Spleen (tissue), 11 donors: Measurements from ENCODE around the gene SPACA7. TPM values are rescaled to one million over a fixed set of nuclear protein-coding genes. Genes with fewer than 3 reads are reported as not detected.

Experiments used
- DNase-seq: peaks from one replicate; pipeline ENCODE4 v3.0.0-alpha.2; 2020
- H3K27ac ChIP-seq, 8 donors: fragments of 200-600 bp; sonication (generic) in 7 of 8; 1 replicate in 4 of 8; 2 replicates in 4 of 8; pipeline versions ENCODE4 v1.5.0 to v1.8.0; 2016 to 2021; ENCODE audit warnings: inconsistent platforms in 4 of 8, mild to moderate bottlenecking in 4 of 8, moderate library complexity in 1 of 8
- H3K27me3 ChIP-seq, 7 donors: fragments of 200-600 bp; sonication (generic) in 6 of 7; replicated peaks in 1 of 7; 1 replicate in 4 of 7; 2 replicates in 3 of 7; pipeline versions ENCODE4 v1.5.0 to v1.8.0; 2016 to 2021; ENCODE audit warnings: inconsistent platforms in 3 of 7, mild to moderate bottlenecking in 1 of 7
- H3K36me3 ChIP-seq, 6 donors: fragments of 200-600 bp; sonication (generic) in 5 of 6; 1 replicate in 4 of 6; 2 replicates in 2 of 6; pipeline versions ENCODE4 v1.5.0 to v1.8.0; 2016 to 2021; ENCODE audit warnings: inconsistent platforms in 2 of 6
- H3K4me1 ChIP-seq, 6 donors: fragments of 200-600 bp; sonication (generic) in 5 of 6; 1 replicate in 3 of 6; 2 replicates in 3 of 6; pipeline versions ENCODE4 v1.5.0 to v1.8.0; 2016 to 2021; ENCODE audit warnings: inconsistent platforms in 3 of 6
- H3K4me3 ChIP-seq, 8 donors: fragments of 200-600 bp; sonication (generic) in 7 of 8; 1 replicate in 4 of 8; 2 replicates in 4 of 8; pipeline versions ENCODE4 v1.5.0 to v1.8.0; 2016 to 2021; ENCODE audit warnings: inconsistent platforms in 4 of 8, mild to moderate bottlenecking in 4 of 8, moderate library complexity in 2 of 8
- H3K9me3 ChIP-seq, 8 donors: fragments of 200-600 bp; sonication (generic) in 7 of 8; 1 replicate in 4 of 8; 2 replicates in 4 of 8; pipeline versions ENCODE4 v1.5.0 to v1.8.0; 2016 to 2021; ENCODE audit warnings: inconsistent platforms in 4 of 8
- POLR2A ChIP-seq, 3 donors: fragments of 450-650 bp; IDR thresholded peaks; one replicate each; pipeline ENCODE4 v1.5.1; 2017; ENCODE audit warnings: antibody characterized with exemption in 3 of 3, mild to moderate bottlenecking in 1 of 3
- POLR2AphosphoS5 ChIP-seq, 3 donors: sonication (generic); formaldehyde crosslinking; IDR thresholded peaks; one replicate each; pipeline ENCODE4 v1.5.1; 2017; ENCODE audit warnings: antibody characterized with exemption in 3 of 3
- WGBS, 5 donors: extraction: QIAGEN DNeasy Blood & Tissue Kit in 3 of 5; methylation state at CpG; one replicate each; pipeline versions ENCODE4 v1.1.5 to v1.1.7; 2013 to 2018; 5-methylcytosine and 5-hydroxymethylcytosine counted together
- intact Hi-C: fragments of 100-400 bp; cut with DNase I; formaldehyde crosslinking; loops from one replicate; pipeline ENCODE4 v1.15.0; 2023; ENCODE audit warnings: low total_unique reads
- polyA plus RNA-seq, 3 donors: library from polyadenylated mRNA; stranded (reverse); fragments of 200-250 nt; gene quantifications; one replicate each; pipeline ENCODE4 v1.2.1, GENCODE V29; 2013
- total RNA-seq, 7 donors: library from RNA; depleted of rRNA in 3 of 7; stranded (reverse); fragments of >200 nt in 3 of 7; fragmentation: NEBNext Ultra II Directional in 4 of 7; extraction: Animal tissue kit (Norgen Biotek cat#: 25700) in 4 of 7; gene quantifications; one replicate each; pipeline versions ENCODE4 v1.1.0 to v1.2.1, GENCODE V29; 2016 to 2021
- TF ChIP-seq, protein P1 (sequence below), 11 experiments: fragments of 200-600 bp in 7 of 11; fragments of 450-650 bp in 4 of 11; sonication (generic) in 4 of 11; IDR thresholded peaks in 8 of 11; conservative IDR thresholded peaks in 3 of 11; 1 replicate in 7 of 11; 2 replicates in 4 of 11; pipeline versions ENCODE4 v1.4.0 to v1.8.0; 2016 to 2021; ENCODE audit warnings: antibody characterized with exemption in 11 of 11, inconsistent platforms in 4 of 11, mild to moderate bottlenecking in 1 of 11
- donor health status: healthy with polysubstance abuse.
- donor health status: DM: no; HTN: no; CAD: no; lungs with moderate emphysema.
- donor health status: DM: no; HTN: no; CAD: no.
- donor health status: Bipolar disorder and iron deficiency.
- donor health status: healthy.
- donor health status: DM: no; HTN: no; CAD: no.
- donor health status: DM: yes; HTN: yes; CAD: no.

Gene SPACA7
- total and polyA plus RNA-seq, 10 donors, result not detected

DNA sequence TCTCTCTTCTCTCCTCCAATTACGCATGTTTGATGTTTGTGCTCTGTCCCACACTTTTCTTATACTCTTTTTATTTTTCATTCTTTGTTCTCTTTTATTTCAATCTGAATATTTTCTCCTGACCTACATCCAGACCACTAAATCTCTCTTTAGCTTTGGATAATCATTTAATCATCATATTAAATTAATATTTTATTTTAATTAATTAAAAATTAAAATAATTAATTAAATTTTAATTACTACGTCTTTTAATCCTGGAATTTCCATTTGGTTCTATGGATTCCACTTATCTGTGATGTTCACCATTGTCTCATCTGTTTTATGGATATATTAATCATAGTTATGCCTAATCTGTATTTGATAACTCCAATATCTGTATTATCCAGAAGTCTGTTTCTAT is 62.4 kb downstream of the SPACA7 start:
- TF ChIP-seq, protein P1, sequence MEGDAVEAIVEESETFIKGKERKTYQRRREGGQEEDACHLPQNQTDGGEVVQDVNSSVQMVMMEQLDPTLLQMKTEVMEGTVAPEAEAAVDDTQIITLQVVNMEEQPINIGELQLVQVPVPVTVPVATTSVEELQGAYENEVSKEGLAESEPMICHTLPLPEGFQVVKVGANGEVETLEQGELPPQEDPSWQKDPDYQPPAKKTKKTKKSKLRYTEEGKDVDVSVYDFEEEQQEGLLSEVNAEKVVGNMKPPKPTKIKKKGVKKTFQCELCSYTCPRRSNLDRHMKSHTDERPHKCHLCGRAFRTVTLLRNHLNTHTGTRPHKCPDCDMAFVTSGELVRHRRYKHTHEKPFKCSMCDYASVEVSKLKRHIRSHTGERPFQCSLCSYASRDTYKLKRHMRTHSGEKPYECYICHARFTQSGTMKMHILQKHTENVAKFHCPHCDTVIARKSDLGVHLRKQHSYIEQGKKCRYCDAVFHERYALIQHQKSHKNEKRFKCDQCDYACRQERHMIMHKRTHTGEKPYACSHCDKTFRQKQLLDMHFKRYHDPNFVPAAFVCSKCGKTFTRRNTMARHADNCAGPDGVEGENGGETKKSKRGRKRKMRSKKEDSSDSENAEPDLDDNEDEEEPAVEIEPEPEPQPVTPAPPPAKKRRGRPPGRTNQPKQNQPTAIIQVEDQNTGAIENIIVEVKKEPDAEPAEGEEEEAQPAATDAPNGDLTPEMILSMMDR (IDR thresholded peaks at IDR 0.05 in 8 of 11, conservative IDR thresholded peaks at IDR 0.05 in 3 of 11), result no peak
- TF ChIP-seq POLR2A (IDR thresholded peaks at IDR 0.05) (no peak), POLR2AphosphoS5 (IDR thresholded peaks at IDR 0.05) (no peak)
- H3K4me1 ChIP-seq, result peaks cover 0 to 2% (median under 1%) of the 10 kb centered on the region in 6 donors
- H3K36me3 ChIP-seq, result no peaks in the 10 kb centered on the region
- WGBS, 5 donors, result 40 to 89% (median 84%) methylated on average over 2 of the region's 2 CpGs
- H3K27ac ChIP-seq, result no peak overlapping the region
- intact Hi-C loops, result no loop called here
- H3K4me3 ChIP-seq, result no peak overlapping the region
- peaks cover 0 to 20% (median 14%) of the 10 kb centered on the region in 8 donors for H3K9me3 ChIP-seq
- H3K27me3 ChIP-seq, result peaks cover 0 to 44% (median 6%) of the 10 kb centered on the region in 7 donors
- DNase-seq, result no peak

DNA sequence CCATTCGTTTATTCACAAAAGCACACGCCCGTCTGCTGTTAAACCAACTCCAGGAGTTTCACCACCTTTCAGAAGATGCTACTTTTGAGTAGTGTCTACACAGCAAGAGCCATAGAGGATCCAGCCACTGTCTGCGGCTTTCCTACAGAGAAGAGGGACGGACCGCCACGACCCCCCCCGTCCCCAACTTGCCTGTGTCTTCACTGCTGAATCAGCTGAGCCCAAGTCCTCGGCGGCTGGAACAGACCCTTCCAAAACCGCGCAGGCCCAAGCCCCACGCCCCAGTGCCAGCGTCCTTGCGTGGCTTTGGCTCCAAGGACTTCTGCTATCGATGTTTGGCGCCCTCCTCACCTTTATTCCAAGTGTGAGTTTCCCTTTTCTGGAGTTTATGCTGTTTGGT is 65.1 kb downstream of the SPACA7 start:
- peaks cover 0 to 8% (median 2%) of the 10 kb centered on the region in 6 donors for H3K4me1 ChIP-seq
- DNase-seq, result peak; percentile 51
- H3K9me3 ChIP-seq, result peaks cover 0 to 20% (median 14%) of the 10 kb centered on the region in 8 donors
- intact Hi-C loops, result loop anchor here (5.0 kb wide), 1 partner anchor 964 kb away; no protein-coding TSS in a partner anchor
- no peak overlapping the region for H3K27ac ChIP-seq
- no peaks in the 10 kb centered on the region for H3K36me3 ChIP-seq
- peaks cover 0 to 66% (median 18%) of the 10 kb centered on the region in 7 donors for H3K27me3 ChIP-seq
- 80 to 89% (median 88%) methylated on average over 17 of the region's 17 CpGs for WGBS, 5 donors
- TF ChIP-seq, protein P1 (IDR thresholded peaks at IDR 0.05 in 8 of 11, conservative IDR thresholded peaks at IDR 0.05 in 3 of 11), result no peak
- TF ChIP-seq POLR2A (IDR thresholded peaks at IDR 0.05), result no peak
- no peak for TF ChIP-seq POLR2AphosphoS5 (IDR thresholded peaks at IDR 0.05)
- no peak overlapping the region for H3K4me3 ChIP-seq

DNA sequence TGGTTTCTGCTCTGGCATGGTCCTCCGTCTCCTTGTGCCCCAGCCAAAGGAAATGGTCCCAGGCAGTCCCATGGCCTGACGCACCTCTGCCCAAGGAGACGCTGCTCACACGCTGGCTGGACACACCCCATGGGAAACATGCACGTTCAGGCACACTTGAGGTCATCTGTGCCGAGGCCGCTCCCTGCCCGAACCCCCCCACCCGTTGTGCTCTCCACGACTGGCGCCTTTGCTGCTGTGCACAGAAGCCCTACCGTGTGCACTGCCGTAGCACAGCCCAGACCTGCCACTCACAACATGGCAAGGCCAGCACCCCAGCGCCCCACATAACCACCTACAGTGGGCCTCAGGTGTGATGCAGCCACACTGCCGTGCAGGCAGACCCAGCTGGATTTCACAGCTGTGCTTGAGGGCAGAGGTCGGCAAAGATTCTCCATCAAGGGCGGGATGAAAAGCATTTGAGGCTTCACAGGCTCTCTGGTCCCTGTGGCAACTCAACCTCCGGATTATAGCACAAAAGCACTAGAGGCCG is 65.7 kb downstream of the SPACA7 start:
- H3K36me3 ChIP-seq, result no peaks in the 10 kb centered on the region
- TF ChIP-seq, protein P1 (IDR thresholded peaks at IDR 0.05 in 8 of 11, conservative IDR thresholded peaks at IDR 0.05 in 3 of 11), result no peak
- TF ChIP-seq POLR2A (IDR thresholded peaks at IDR 0.05), result no peak
- no peak for TF ChIP-seq POLR2AphosphoS5 (IDR thresholded peaks at IDR 0.05)
- WGBS, 5 donors, result 76 to 96% (median 80%) methylated on average over 15 to 19 of the region's 19 CpGs
- peaks cover 0 to 72% (median 18%) of the 10 kb centered on the region in 7 donors for H3K27me3 ChIP-seq
- peaks cover 0 to 20% (median 14%) of the 10 kb centered on the region in 8 donors for H3K9me3 ChIP-seq
- no peak overlapping the region for H3K27ac ChIP-seq
- intact Hi-C loops, result loop anchor here (5.0 kb wide), 1 partner anchor 965 kb away; no protein-coding TSS in a partner anchor
- peak; percentile 66 for DNase-seq
- H3K4me3 ChIP-seq, result no peak overlapping the region
- H3K4me1 ChIP-seq, result peaks cover 0 to 8% (median 2%) of the 10 kb centered on the region in 6 donors

DNA sequence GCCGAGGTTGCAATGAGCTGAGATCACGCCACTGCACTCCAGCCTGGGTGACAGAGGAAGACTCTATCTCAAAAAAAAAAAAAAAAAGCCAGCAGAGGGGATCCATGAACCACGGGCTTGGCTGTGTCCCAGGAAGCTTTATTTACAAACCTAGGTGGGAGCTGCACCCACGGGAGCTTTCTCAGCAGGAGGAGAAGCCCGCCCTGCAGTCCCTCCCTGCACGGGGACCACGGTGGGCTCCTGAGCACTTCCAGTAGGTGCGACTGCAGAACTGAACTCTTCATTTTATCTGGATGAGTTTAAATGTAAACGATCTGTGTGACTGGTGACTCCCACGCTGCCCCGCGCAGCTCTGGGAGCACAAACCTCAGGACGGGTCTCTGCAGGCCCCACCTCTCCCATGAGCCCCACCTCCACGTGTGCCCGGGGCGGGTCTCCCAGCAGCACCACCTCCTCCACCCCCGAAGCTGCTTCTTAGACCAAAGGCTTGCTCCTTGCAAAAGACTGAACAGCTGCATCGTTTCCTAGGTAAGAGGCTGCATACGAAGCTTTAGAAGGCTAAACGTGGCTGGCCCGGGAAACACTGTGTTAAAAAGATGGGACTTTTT is 66.4 kb downstream of the SPACA7 start:
- Histone ChIP-seq H3K36me3 (no peaks in the 10 kb centered on the region), H3K27ac (no peak overlapping the region), H3K4me1 (peaks cover 0 to 8% (median 2%) of the 10 kb centered on the region in 6 donors), H3K27me3 (peaks cover 0 to 77% (median 18%) of the 10 kb centered on the region in 7 donors), H3K9me3 (peaks cover 0 to 19% (median 14%) of the 10 kb centered on the region in 8 donors), H3K4me3 (no peak overlapping the region)
- intact Hi-C loops, result loop anchor here (5.0 kb wide), 1 partner anchor 965 kb away; no protein-coding TSS in a partner anchor
- WGBS, 5 donors, result 39 to 68% (median 51%) methylated on average over 21 of the region's 21 CpGs
- TF ChIP-seq POLR2A (IDR thresholded peaks at IDR 0.05) (no peak), POLR2AphosphoS5 (IDR thresholded peaks at IDR 0.05) (no peak)
- TF ChIP-seq, protein P1 (IDR thresholded peaks at IDR 0.05 in 8 of 11, conservative IDR thresholded peaks at IDR 0.05 in 3 of 11), result no peak
- DNase-seq, result peak; percentile 38
